KMS-11 (cell line): ENCODE data around the gene YY1.

Source experiments
- H2AFZ ChIP-seq: fragments of 200-600 bp; sonication (generic); 2 replicates; pipeline ENCODE4 v1.6.1; 2016; ENCODE audit warnings: antibody characterized with exemption, mixed run types, low read depth
- H3K27ac ChIP-seq: fragments of 200-600 bp; sonication (generic); 2 replicates; pipeline ENCODE4 v1.6.1; 2016; ENCODE audit warnings: mild to moderate bottlenecking, mixed run types
- H3K27me3 ChIP-seq: fragments of 200-600 bp; sonication (generic); 2 replicates; pipeline ENCODE4 v1.6.1; 2017; ENCODE audit warnings: mild to moderate bottlenecking, low read depth, mixed run types, moderate library complexity; ENCODE audit not compliant: insufficient read depth
- H3K36me3 ChIP-seq: fragments of 200-600 bp; sonication (generic); 2 replicates; pipeline ENCODE4 v1.6.1; 2017; ENCODE audit warnings: mild to moderate bottlenecking, mixed run types; ENCODE audit not compliant: insufficient read depth
- H3K4me1 ChIP-seq: fragments of 200-600 bp; sonication (generic); 2 replicates; pipeline ENCODE4 v1.6.1; 2016; ENCODE audit warnings: mild to moderate bottlenecking, low read depth, mixed run types; ENCODE audit not compliant: poor library complexity, severe bottlenecking
- H3K4me2 ChIP-seq: fragments of 200-600 bp; sonication (generic); 2 replicates; pipeline ENCODE4 v1.7.0; 2016; ENCODE audit warnings: mild to moderate bottlenecking, mixed run types
- H3K4me3 ChIP-seq: fragments of 200-600 bp; sonication (generic); IDR thresholded peaks from 2 replicates; pipeline ENCODE4 v1.6.1; 2017; ENCODE audit warnings: low read depth, low read length, mixed read lengths; ENCODE audit not compliant: insufficient read depth
- H3K79me2 ChIP-seq: fragments of 200-600 bp; sonication (generic); 2 replicates; pipeline ENCODE4 v1.6.1; 2016; ENCODE audit warnings: low read depth, mixed run types; ENCODE audit not compliant: insufficient read depth
- H3K9ac ChIP-seq: fragments of 200-600 bp; sonication (generic); 2 replicates; pipeline ENCODE4 v1.6.1; 2016; ENCODE audit warnings: mild to moderate bottlenecking, mixed run types
- H4K20me1 ChIP-seq: fragments of 200-600 bp; sonication (generic); 2 replicates; pipeline ENCODE4 v1.6.1; 2016; ENCODE audit warnings: mild to moderate bottlenecking, mixed run types; ENCODE audit not compliant: insufficient read depth
- TF ChIP-seq, protein P1 (sequence below): fragments of 200-600 bp; sonication (generic); conservative IDR thresholded peaks from 2 replicates; pipeline ENCODE4 v1.6.1; 2017; ENCODE audit warnings: low read depth, mild to moderate bottlenecking, antibody characterized with exemption, low read length, moderate library complexity, mixed read lengths

YY1 gene

GRCh38 chr14:100297320-100298300 is 58.7 kb downstream of the YY1 start:
- Histone ChIP-seq H3K27me3 (no peaks in the 10 kb centered on the region), H3K4me2 (no peak overlapping the region), H3K4me3 (no peak overlapping the region), H3K36me3 (no peaks in the 10 kb centered on the region), H3K79me2 (no peaks in the 10 kb centered on the region), H3K27ac (no peak overlapping the region), H3K9ac (no peak overlapping the region), H4K20me1 (no peaks in the 10 kb centered on the region), H2AFZ (no peak overlapping the region), H3K4me1 (no peaks in the 10 kb centered on the region)
- TF ChIP-seq, protein P1, sequence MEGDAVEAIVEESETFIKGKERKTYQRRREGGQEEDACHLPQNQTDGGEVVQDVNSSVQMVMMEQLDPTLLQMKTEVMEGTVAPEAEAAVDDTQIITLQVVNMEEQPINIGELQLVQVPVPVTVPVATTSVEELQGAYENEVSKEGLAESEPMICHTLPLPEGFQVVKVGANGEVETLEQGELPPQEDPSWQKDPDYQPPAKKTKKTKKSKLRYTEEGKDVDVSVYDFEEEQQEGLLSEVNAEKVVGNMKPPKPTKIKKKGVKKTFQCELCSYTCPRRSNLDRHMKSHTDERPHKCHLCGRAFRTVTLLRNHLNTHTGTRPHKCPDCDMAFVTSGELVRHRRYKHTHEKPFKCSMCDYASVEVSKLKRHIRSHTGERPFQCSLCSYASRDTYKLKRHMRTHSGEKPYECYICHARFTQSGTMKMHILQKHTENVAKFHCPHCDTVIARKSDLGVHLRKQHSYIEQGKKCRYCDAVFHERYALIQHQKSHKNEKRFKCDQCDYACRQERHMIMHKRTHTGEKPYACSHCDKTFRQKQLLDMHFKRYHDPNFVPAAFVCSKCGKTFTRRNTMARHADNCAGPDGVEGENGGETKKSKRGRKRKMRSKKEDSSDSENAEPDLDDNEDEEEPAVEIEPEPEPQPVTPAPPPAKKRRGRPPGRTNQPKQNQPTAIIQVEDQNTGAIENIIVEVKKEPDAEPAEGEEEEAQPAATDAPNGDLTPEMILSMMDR, result no peak

GRCh38 chr14:100298551-100299237 is 59.8 kb downstream of the YY1 start:
- TF ChIP-seq, protein P1, result no peak
- H3K4me2 ChIP-seq, result no peak overlapping the region
- no peaks in the 10 kb centered on the region for H3K36me3 ChIP-seq
- no peaks in the 10 kb centered on the region for H4K20me1 ChIP-seq
- H3K4me3 ChIP-seq, result no peak overlapping the region
- no peaks in the 10 kb centered on the region for H3K4me1 ChIP-seq
- H3K79me2 ChIP-seq, result no peaks in the 10 kb centered on the region
- no peak overlapping the region for H3K9ac ChIP-seq
- H2AFZ ChIP-seq, result no peak overlapping the region
- no peaks in the 10 kb centered on the region for H3K27me3 ChIP-seq
- H3K27ac ChIP-seq, result no peak overlapping the region

DNA sequence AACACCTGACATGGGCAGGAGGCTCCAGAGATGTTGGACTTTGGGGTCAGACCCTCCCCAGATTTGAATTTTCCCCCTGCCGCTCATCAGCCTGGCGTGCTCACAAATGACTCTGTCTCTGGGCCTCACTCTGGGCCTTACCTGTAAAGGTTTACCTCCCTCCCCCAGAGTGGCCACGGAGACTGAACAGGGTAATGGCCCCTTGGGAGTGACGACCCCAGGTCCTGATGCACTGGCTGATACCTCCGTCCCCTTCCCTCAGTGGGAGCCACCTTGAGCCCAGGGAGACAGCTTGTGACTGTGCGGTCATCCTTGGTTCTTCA is 60.3 kb downstream of the YY1 start:
- H4K20me1 ChIP-seq, result no peaks in the 10 kb centered on the region
- H3K4me1 ChIP-seq, result no peaks in the 10 kb centered on the region
- H3K27ac ChIP-seq, result no peak overlapping the region

GRCh38 chr14:100302616-100303015 is 63.7 kb downstream of the YY1 start:
- no peaks in the 10 kb centered on the region for H3K4me1 ChIP-seq
- no peaks in the 10 kb centered on the region for H3K36me3 ChIP-seq
- H3K79me2 ChIP-seq, result no peaks in the 10 kb centered on the region
- TF ChIP-seq, protein P1, result no peak
- no peak overlapping the region for H2AFZ ChIP-seq
- no peak overlapping the region for H3K4me3 ChIP-seq
- no peaks in the 10 kb centered on the region for H4K20me1 ChIP-seq
- no peaks in the 10 kb centered on the region for H3K27me3 ChIP-seq
- H3K4me2 ChIP-seq, result no peak overlapping the region
- H3K9ac ChIP-seq, result no peak overlapping the region
- H3K27ac ChIP-seq, result no peak overlapping the region

More for the DNA sequence above, 60.3 kb downstream of the YY1 start:
- no peak overlapping the region for H3K4me2 ChIP-seq
- no peak overlapping the region for H3K9ac ChIP-seq
- H2AFZ ChIP-seq, result no peak overlapping the region
- H3K36me3 ChIP-seq, result no peaks in the 10 kb centered on the region
- H3K79me2 ChIP-seq, result no peaks in the 10 kb centered on the region
- TF ChIP-seq, protein P1, result no peak
- H3K27me3 ChIP-seq, result no peaks in the 10 kb centered on the region
- H3K4me3 ChIP-seq, result no peak overlapping the region
